Stimulated activated CD8-positive, alpha-beta memory T cell treated with anti-CD3 and anti-CD28 coated beads, Interleukin-12 subunit alpha, Interleukin-12 subunit beta, amount 100 ng/mL, for 4 hours (primary cell): ENCODE measurements around the gene ABL2.
"Not testable (repeated sequence)": the region's sequence is repeated elsewhere in the genome, so short reads cannot be mapped to it uniquely, and the experiment has no call there.

Experiments
- DNase-seq: peaks from one replicate; pipeline ENCODE4 v3.0.0-alpha.2; 2020; ENCODE audit warnings: low read depth

Gene ABL2

DNA sequence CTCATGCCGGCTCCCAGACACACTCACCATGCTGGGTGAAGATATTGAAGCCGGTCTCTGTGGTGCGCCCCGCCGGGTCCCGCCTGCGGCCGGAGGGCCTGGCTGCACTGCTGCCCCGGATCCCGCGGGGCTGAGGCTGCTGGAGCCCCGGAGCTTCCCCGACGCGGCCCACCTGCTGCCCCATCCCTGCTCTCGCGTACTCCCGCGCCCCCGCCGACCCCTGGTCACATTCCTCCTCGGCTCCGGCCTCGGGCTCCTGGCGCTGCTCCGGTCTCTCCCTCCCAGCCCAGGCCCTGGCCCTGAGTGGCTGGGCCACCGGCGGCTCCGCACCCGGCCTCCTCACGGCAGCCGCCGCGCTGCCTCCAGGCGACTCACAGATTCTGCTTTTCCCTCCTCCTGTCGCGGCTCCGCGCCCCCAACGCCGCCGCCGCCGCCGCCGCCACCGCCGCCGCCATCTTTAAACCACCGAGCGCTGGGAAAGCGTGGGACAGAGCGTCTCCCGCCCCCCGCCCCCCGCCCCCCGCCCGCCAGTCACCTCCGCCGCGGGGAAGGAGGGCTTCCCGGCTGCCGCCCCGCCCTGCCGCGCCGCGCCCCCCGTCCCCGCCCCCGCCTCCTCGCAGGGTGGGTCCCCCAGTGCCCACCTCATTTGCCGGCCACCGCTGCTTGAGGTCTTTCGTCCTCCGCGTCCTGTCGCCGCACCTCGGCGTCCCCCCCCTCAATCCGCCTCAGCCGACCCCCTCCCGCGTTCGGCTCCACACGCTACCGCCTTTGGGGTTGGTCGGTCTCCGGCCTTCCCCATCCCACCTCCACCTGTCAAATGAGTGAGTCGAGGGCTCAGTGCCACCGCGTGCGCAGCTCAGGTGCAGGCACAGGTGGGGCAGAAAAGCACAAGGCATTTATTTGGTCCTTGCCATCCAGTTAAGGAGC lies at the start of gene ABL2:
Gene ABL2 (minus strand): TSS at position 464 of the 927 bp plus-strand sequence. CDS start 280 bp downstream, at position 184.
- DNase-seq: peak; percentile 46

DNA sequence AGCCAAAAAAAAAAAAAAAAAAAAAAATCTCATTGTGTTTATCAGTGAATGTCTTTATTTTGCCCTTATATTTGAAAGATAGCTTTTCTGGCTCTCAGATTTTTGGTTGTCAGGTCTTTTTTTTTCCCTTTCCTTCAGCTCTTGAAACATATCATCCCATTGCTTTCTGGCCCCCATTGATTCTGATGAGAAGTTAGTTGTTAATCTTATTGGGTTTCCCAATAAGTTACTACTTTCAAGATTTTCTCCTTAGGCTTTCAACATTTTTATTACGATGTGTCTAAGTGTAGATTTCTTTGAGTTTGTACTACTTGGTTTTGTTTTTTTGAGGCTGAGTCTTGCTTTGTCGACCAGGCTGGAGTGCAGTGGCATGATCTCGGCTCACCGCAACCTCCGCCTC lies 49.4 kb upstream of the ABL2 start:
- DNase-seq: no peak

DNA sequence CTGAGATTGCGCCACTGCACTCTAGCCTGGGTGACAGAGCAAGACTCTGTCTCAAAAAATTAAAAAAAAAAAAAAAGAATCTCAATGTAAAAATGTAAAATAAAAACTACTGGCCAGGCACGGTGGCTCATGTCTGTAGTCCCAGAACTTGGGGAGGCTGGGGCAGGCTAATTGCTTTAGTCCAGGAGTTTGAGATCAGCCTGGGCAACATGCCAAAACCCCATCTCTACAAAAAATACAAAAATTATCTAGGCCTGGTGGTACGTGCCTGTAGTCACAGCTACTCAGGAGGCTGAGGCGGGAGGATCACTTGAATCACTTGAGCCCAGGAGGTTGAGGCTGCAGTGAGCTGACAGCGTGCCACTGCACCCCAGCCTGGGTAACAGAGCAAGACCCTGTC lies 44.9 kb upstream of the ABL2 start:
- not testable (repeated sequence) for DNase-seq

DNA sequence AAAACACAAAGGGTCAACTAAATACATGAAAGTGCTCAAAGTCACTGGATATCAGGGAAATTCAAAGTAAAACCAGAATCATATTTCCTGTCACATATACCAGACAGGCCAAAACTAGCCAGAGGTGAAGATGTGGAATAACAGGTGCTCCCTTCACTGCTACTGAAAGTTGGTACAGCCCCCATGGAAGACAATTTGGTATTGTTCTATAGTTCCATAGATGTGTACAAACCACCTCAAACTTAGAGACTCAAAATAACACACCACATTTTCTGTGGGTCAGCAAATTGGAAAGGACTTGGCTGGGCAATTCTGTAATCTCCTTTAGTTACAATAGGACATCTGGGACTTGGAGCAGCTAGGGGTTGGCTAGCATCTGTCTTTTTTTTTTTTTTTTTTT lies 39.6 kb upstream of the ABL2 start:
- DNase-seq: no peak

DNA sequence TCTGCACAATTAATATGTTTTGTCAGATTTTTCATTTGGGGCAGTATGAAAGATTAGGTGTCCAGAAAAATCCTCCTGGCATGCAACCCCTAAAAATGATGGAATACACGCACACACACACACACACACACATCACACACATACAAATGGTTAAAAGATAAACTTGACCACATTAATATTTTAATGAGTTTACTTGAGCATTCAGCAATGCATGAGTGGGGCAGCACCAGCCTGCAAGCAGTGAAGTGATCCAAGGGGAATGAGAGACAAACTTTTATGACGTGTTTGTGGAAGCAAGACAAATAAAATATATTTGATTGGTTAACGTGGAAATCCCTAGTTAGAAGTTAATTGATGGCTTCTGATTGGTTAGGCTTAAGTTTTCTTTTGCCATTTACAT lies 35.0 kb upstream of the ABL2 start:
- DNase-seq: no peak

DNA sequence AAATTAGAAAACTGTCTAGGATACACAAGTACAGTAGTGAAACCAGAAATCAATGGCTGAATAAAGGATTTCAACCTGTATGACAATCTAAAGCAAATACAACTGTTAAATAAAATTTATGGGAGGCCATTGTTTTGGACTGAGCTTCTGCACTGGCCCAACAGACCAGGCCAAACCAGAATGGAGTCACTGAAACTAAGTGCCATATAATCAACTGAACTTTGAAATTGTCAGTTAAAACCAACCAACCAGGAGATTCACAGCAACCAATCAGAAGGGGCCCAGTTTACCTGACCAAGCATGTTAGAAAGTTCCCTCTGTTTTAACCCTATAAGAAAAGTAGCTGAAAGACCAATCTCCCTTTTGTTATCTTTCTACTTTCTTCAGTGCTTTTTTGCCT lies 33.6 kb upstream of the ABL2 start:
- DNase-seq: no peak

DNA sequence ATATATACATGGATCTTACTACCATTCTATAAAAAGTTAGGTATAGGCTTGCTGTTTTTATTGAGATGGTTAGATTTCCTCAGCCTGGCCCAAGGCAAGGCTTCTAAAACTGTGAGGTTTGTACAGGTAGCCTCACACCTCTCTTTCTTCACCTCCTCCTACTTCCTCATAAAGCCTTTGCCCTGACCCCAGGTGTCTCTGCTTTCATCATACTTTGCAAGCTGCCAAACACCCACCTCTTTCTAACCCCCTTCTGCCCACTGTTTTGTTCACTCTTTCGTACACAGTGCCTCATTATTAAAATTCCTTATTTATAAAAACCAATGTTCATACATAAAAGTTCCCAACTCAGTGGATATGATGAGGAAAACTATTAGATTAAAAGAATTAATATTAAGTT lies 32.7 kb upstream of the ABL2 start:
- no peak for DNase-seq

DNA sequence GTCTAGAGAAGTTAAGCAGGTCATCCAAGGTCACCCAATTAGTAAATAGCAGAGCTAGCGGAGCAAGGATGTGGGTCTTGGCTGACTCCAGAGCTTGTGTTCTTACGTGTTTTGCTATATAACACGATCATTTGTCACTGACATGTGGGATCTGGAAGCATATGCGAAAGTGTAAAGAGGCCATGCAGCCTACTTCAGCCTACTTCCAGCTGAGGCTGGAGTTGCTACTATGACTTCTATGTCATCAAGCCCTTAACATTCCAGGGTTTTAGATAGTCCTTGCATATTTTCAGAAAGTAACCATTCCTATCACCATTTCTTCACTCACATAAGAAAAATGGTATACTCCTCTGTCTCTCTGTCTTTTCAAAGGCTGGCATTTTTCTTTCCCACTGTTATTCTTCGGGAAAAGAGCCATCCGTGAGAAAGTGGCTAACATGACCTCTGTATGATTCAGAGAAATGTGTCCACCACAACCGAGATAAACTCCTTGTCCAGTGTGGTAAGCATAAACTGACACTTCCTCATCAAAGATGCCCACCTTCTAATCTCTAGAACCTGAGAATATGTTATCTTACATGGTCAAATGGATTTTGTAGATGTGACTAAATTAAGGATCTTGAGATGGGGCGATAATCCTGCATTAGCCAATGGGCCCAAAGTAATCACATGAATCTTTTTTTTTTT lies 24.0 kb upstream of the ABL2 start:
- no peak for DNase-seq

DNA sequence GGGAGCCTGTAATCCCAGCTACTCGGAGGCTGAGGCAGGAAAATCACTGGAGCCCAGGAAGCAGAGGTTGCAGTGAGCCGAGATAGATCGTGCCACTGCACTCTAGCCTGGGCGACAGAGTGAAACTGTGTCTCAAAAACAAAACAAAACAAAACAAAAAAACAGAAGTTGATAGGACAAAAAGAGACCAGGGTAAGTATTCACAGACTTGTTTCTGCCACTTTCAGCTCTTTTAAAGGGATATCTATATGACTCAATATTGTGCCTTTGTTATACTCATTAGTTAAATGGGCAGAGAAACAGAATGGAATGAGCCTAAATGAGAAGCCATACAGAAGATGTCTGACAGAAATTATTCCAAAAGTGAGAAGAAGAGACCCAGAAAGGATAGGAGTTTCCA lies 23.1 kb upstream of the ABL2 start:
- DNase-seq: no peak

DNA sequence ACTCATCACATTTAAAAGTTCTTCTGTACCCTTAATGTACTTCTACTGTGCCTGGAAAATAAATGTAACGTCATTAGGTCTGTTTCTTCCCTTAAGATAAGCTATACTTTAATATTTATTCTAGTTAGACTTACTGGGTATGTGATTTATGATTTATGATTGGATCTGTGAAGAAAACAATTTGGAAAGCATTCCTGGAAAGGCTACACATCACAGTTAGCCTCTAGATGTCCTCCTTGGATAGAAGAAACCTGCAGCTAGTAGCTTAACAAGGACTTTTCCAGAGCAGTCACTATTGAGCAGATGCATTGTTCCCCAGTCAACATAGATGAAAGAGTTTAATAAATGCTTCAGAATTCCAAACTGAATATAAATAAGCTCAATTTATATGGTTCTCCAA lies 22.2 kb upstream of the ABL2 start:
- no peak for DNase-seq

DNA sequence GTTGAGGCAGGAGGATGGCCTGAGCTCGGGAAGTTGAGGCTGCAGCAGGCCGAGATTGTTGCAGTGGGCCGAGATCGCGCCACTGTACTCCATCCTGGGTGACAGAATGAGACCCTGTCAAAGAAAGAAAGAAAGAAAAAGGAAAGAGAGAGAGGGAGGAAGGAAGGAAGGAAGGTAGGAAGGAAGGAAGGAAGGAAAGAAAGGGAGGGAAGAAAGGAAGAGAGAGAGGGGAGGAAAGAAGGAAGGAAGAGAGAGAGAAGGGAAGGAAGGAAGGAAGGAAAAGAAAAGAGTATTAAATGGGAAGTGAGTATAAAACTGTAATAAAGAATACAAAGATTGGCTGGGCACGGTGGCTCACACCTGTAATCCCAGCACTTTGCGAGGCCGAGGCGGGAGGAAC lies 18.4 kb upstream of the ABL2 start:
- DNase-seq: no peak

DNA sequence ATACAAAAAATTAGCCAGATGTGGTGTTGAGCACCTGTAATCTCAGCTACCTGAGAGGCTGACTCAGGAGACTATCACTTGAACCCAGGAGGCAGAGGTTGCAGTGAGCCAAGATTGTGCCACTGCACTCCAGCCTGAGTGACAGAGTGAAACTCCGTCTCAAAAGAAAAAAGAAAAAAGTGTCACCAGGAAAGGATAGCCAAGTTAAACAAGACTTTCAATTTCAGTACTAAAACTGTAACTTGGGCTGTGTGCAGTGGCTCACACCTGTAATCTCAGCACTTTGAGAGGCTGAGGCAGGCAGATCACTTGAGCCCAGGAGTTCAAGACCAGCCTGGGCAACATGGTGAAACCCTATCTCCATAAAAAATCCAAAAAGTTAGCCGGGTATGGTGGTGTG lies 15.9 kb upstream of the ABL2 start:
- not testable (repeated sequence) for DNase-seq

DNA sequence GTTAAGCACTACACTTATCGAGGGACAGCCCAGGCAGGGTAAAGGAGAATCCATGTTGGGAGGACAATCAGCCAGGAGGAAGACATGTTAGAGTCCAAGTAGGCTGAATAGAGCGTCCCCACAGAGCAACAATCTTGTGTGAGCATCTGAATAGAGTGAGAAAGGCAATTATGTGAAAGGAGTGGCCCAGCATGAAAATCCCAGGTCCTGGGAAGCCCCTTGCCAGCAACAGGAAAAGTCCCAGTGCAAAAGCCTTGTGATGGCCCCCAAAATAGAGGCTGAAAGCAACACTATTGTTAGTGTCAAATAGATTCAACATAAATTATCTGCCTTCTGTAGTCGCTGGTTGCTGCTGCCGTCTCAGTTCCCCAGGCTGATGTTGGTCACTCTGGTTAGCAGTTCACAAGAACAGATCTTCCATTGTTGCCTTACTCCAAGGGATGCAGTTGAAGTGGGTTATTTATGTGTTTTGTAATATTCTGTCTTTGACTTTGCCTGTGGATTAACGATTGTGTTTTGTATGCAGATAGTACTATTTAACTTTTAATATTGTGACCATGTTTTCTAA lies 12.1 kb upstream of the ABL2 start:
- no peak for DNase-seq

DNA sequence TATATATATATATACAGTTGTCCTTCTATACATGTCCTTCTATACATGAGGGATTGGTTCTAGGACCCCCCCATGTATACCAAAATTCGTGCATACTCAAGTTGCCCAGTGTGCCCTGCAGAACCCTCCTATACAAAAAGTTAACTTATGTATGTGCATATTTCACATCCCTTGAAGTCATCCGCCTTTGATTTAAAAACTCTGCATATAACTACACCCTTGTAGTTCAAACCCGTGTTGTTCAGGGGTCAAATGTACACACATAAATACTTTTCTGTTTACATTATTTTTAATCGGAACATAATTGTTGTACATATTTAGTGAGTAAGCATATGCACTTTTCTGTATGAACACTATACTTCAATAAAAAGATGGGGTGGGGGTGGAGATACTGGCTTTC lies 7.7 kb upstream of the ABL2 start:
- no peak for DNase-seq

DNA sequence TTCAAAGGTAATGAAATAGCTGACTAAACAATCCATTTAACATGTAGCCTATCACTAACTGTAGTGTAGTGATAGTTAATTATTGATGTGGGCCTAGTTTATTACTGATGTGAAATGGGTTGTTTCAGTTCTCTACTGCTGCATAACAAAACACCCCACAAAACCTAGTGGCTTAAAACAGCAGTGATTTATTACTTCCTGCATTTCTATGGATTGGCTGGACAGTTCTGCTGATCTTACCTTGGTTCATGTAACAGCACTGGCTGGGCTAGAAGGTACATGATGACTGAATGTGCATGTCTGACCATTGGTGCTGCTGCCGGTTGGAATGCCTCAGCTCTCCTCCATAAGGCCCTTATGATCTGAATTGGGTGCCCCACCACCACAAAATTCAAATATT lies 5.4 kb upstream of the ABL2 start:
- DNase-seq: no peak

DNA sequence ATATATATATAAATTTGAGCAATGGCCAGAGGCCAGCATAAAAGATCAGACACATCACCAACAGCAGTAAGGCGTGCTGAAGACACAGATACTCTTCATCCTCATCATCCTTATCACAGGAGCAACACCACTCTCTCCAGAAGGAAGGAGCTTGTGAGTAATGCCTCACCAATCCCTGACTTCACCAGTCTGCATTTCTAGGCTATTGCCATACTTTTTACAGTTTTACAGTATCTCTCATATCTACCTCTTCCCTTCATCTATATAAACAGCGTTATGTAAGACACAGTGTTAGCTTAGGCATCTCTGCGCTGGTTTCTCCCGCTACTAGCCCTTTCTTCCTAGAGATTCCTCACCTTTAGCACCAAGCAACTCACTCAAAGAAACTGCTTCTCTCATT lies 2.4 kb upstream of the ABL2 start:
- DNase-seq: no peak

DNA sequence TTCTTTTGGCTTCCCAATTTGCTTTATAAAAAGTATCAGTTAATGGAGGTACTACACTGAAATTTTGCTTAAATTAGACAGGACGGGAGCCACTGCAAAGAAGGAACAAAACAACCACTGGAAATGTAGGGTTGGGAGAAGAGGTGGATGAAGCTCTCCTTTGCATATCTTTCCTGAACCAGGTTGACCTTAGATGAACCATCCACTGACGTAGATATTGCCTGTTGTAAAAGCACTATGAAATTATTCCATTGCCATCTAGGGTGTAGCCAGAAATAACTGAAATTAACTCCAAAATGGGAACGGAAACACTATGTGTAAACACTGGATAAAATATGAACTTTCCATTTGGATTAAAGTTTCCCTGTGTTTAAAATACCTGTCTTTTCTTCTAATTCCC lies 1.2 kb upstream of the ABL2 start:
- DNase-seq: no peak

DNA sequence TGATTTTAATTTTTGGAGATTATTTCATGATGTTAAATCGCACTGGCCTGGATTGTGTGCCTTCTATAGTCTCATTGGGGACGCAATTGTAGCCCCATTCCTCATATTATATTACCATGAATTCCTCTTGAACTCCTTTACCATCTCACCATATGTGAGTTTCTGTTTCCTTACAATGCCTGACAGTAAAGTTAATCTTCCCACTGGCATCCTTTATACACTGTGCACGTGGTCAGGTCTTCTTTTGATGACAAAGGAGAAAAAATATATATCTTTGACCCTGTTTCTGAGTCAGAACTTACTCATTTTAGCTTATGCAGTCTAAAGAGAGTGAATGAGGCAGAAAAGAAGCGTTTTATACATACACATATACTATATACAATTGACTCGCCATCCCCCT lies 774 bp upstream of the ABL2 start:
- no peak for DNase-seq

DNA sequence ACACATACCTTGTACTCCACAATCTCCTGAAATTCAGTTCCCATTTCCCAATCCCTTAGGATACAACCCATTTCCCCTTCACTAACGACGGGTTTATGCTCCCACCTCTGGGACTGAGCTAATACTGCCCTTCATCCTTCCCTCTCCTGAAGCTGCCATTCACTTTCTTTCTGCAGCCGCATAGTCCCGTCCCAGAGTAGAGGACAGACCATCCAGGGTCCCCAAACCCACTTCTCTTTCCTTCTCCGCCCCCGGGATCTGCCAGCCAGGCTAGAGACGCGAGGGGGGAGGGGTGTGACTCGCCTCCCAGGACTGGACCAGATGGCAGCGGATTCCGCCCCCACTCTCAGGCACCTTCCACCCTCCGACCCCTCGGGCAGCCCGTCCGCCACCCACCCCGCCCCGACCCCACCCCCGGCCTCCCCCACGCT lies 679 bp downstream of the ABL2 start:
- peak; percentile 3 for DNase-seq

DNA sequence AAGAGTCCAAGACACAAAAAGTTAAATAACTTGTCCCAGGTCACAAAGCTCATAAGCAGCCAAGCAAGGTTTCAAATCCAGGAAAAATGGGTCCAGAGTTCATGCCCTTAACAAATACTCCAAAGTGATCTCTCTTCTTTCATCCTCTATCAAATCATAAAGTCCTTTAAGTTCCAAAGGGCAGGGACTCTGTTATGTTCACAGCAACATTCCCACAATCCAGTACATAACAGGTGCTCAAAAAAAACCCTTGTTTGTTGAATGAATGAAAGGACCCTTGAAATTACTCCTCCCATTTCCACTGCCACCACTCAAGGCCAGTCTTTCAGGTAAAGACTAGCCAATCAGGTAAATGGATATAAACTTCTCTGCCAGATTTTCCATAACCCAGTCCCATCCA lies 2.7 kb downstream of the ABL2 start:
- no peak for DNase-seq

DNA sequence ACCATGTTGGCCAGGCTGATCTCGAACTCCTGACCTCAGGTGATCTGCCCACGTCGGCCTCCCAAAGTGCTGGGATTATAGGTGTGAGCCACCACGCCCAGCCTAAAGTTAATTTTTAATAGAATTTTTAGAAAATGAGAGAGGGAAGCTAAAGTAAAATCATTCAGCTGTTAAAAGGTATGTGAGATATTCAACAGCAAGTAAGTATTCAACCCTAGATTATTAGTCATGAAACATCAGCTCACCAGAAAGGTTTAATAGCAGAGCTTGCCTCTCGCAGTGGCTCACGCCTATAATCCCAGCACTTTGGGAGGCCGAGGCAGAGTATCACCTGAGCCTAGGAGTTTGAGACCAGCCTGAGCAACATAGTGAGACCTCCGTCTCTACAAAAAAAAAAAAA lies 5.0 kb downstream of the ABL2 start:
- not testable (repeated sequence) for DNase-seq

DNA sequence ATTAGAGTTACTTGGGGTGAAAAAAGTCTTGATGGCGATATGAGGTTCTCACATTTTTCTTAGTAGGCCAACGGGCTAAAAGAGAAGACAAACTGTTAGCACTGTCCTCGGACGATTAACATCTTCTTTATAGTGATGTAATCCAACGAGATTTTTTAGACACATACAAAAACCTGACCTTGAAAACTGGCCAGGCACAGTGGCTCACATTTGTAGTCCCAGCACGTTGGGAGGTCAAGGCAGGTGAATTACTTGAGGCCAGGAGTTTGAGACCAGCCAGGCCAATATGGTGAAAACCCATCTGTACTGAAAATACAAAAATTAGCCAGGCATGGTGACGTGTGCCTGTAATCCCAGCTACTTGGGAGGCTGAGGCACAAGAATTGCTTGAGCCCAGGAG lies 8.4 kb downstream of the ABL2 start:
- DNase-seq: not testable (repeated sequence)

DNA sequence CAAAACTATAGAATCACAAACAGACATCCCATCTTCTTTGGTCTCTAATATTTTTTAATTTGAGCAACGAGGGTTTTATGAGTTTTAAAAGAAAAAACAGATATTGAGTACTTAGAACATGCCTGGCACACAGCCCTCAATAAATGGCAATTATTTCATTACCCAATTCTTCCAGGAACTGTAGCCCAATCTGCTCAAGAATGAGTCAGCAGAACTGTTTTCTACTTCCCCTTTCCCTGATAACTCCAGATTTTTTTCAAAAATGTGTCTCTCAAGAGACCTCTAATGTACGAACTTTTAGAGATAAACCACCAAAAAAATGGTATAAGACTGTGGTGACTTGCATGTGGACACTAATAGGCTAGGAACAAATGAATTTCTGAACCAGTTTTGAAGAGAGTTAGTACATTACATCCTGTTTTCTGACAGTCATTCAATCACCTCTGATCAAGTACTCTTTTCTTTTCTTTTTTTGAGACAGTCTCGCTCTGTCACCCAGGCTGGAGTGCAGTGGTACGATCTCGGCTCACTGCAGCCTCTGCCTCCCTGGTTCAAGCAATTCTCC lies 11.5 kb downstream of the ABL2 start:
- DNase-seq: no peak
